Measurements from ENCODE around the gene ENDOG. TPM values are rescaled to one million over a fixed set of nuclear protein-coding genes. Genes with fewer than 3 reads are reported as not detected.
A peak's percentile ranks its signal among the peaks of the same experiment; 100 is the strongest.

The ENDOG gene
- total and polyA plus RNA-seq, 2 experiments from 2014 or later, result 15.1 to 23.5 TPM

GRCh38 chr9:128860937-128861336, 42.6 kb downstream of the ENDOG start:
- ATAC-seq, result no peak
- Histone ChIP-seq H3K4me3 (no peak overlapping the region), H3K27ac (ENCODE audit: low read depth) (peak overlapping the region; percentile 75; the same call in 1 of the 2 replicates), H2AFZ (no peak overlapping the region), H3K27me3 (ENCODE audit: insufficient read depth) (no peaks in the 10 kb centered on the region), H3K36me3 (ENCODE audit: insufficient read depth) (no peaks in the 10 kb centered on the region), H3K4me2 (no peak overlapping the region), H3F3A (replicated peaks; ENCODE audit: low read depth) (no peaks in the 10 kb centered on the region), H3K9me2 (ENCODE audit: insufficient read depth) (no peaks in the 10 kb centered on the region), H4K20me1 (replicated peaks; ENCODE audit: insufficient read depth) (peaks cover 3% of the 10 kb centered on the region; the same call in 1 of the 2 replicates), H3K79me2 (replicated peaks; ENCODE audit: insufficient read depth) (peaks cover 14% of the 10 kb centered on the region), H3K4me1 (ENCODE audit: insufficient read depth) (no peaks in the 10 kb centered on the region)
- Mint-ChIP-seq H3K27me3 (ENCODE audit: insufficient read depth, low read depth, poor library complexity) (peaks cover 6% of the 10 kb centered on the region), H3K4me1 (peaks cover 13% of the 10 kb centered on the region), H3K4me3 (no peak overlapping the region), H3K27ac (no peak overlapping the region), H3K36me3 (ENCODE audit: low read depth) (no peaks in the 10 kb centered on the region), H3K9me3 (no peaks in the 10 kb centered on the region)
- TF ChIP-seq POLR2AphosphoS5 (IDR thresholded peaks at IDR 0.05; ENCODE audit: low read depth) (no peak), ZNF462 (CRISPR knock-in tag; IDR thresholded peaks at IDR 0.05) (no peak), EZH2phosphoT487 (IDR thresholded peaks at IDR 0.05; ENCODE audit: unreplicated experiment) (no peak), STAT1 (IDR thresholded peaks at IDR 0.05; ENCODE audit: unreplicated experiment) (no peak)
- DNase-seq (ENCODE audit: low spot score), result no peak

GRCh38 chr9:128861501-128861900, 43.2 kb downstream of the ENDOG start:
- H3K27me3 ChIP-seq (ENCODE audit: insufficient read depth), result no peaks in the 10 kb centered on the region
- H3K27ac ChIP-seq (ENCODE audit: low read depth), result peak overlapping the region; percentile 75; the same call in 1 of the 2 replicates
- Mint-ChIP-seq H3K4me1 (peaks cover 13% of the 10 kb centered on the region), H3K4me3 (no peak overlapping the region), H3K27me3 (ENCODE audit: insufficient read depth, low read depth, poor library complexity) (peaks cover 7% of the 10 kb centered on the region), H3K9me3 (no peaks in the 10 kb centered on the region), H3K27ac (no peak overlapping the region; the same call in 1 of the 2 replicates), H3K36me3 (ENCODE audit: low read depth) (no peaks in the 10 kb centered on the region)
- peaks cover 18% of the 10 kb centered on the region for H3K79me2 ChIP-seq (replicated peaks; ENCODE audit: insufficient read depth)
- H2AFZ ChIP-seq, result no peak overlapping the region
- DNase-seq (ENCODE audit: low spot score) (no peak), ATAC-seq (no peak)
- H4K20me1 ChIP-seq (replicated peaks; ENCODE audit: insufficient read depth), result peaks cover 6% of the 10 kb centered on the region; the same call in 1 of the 2 replicates
- H3K4me1 ChIP-seq (ENCODE audit: insufficient read depth), result no peaks in the 10 kb centered on the region
- H3K9me2 ChIP-seq (ENCODE audit: insufficient read depth), result no peaks in the 10 kb centered on the region
- no peaks in the 10 kb centered on the region for H3F3A ChIP-seq (replicated peaks; ENCODE audit: low read depth)
- no peak overlapping the region for H3K4me2 ChIP-seq
- no peaks in the 10 kb centered on the region for H3K36me3 ChIP-seq (ENCODE audit: insufficient read depth)
- no peak overlapping the region for H3K4me3 ChIP-seq
- TF ChIP-seq ZNF331 (CRISPR knock-in tag; IDR thresholded peaks at IDR 0.05; ENCODE audit: low read depth), result no peak
- TF ChIP-seq ZNF114 (CRISPR knock-in tag; IDR thresholded peaks at IDR 0.05), result no peak
- no peak for TF ChIP-seq ZNF462 (CRISPR knock-in tag; IDR thresholded peaks at IDR 0.05)
- no peak for TF ChIP-seq STAT1 (IDR thresholded peaks at IDR 0.05; ENCODE audit: unreplicated experiment)
- no peak for TF ChIP-seq EZH2 (IDR thresholded peaks at IDR 0.05; ENCODE audit: low read depth, unreplicated experiment)

All from GM23338 (cell line).